ENCODE data around the gene APLNR.

APLNR gene

GRCh38 chr11:57273448-57274058, 36.5 kb upstream of the APLNR start:
- Histone ChIP-seq H3K27me3 (ENCODE audit: control insufficient read depth in 1 of 2, insufficient read depth in 2 of 2, low read length in 2 of 2) (no peaks in the 10 kb centered on the region), H3K4me1 (ENCODE audit: insufficient read depth, low read length) (no peaks in the 10 kb centered on the region), H3K9me3 (ENCODE audit: low read length) (no peaks in the 10 kb centered on the region), H3K9ac (ENCODE audit: low read length) (no peak overlapping the region), H3K36me3 (ENCODE audit: insufficient read depth, low read length) (no peaks in the 10 kb centered on the region), H3K27ac (ENCODE audit: low read depth, low read length) (no peak overlapping the region), H3K4me3 (ENCODE audit: low read depth in 1 of 2, low read length in 2 of 2) (no peak overlapping the region)

GRCh38 chr11:57269571-57270021, 32.5 kb upstream of the APLNR start:
- Histone ChIP-seq H3K9me3 (ENCODE audit: low read length) (no peaks in the 10 kb centered on the region), H3K27ac (ENCODE audit: low read depth, low read length) (no peak overlapping the region), H3K9ac (ENCODE audit: low read length) (no peak overlapping the region), H3K4me1 (ENCODE audit: insufficient read depth, low read length) (no peaks in the 10 kb centered on the region), H3K27me3 (ENCODE audit: control insufficient read depth in 1 of 2, insufficient read depth in 2 of 2, low read length in 2 of 2) (no peaks in the 10 kb centered on the region), H3K36me3 (ENCODE audit: insufficient read depth, low read length) (no peaks in the 10 kb centered on the region), H3K4me3 (ENCODE audit: low read depth in 1 of 2, low read length in 2 of 2) (no peak overlapping the region)

- H3K27me3 ChIP-seq (ENCODE audit: control insufficient read depth in 1 of 2, insufficient read depth in 2 of 2, low read length in 2 of 2): no peaks in the 10 kb centered on the region
- H3K27ac ChIP-seq (ENCODE audit: low read depth, low read length): no peak overlapping the region
- H3K9me3 ChIP-seq (ENCODE audit: low read length): no peaks in the 10 kb centered on the region
- H3K4me1 ChIP-seq (ENCODE audit: insufficient read depth, low read length): peaks cover 4% of the 10 kb centered on the region
- H3K36me3 ChIP-seq (ENCODE audit: insufficient read depth, low read length): no peaks in the 10 kb centered on the region
- no peak overlapping the region for H3K9ac ChIP-seq (ENCODE audit: low read length)
- no peak overlapping the region for H3K4me3 ChIP-seq (ENCODE audit: low read depth in 1 of 2, low read length in 2 of 2)
Measured at GRCh38 chr11:57266157-57266556, 29.1 kb upstream of the APLNR start.

- Histone ChIP-seq H3K4me3 (ENCODE audit: low read depth in 1 of 2, low read length in 2 of 2) (no peak overlapping the region), H3K9ac (ENCODE audit: low read length) (no peak overlapping the region), H3K36me3 (ENCODE audit: insufficient read depth, low read length) (no peaks in the 10 kb centered on the region)
Measured at GRCh38 chr11:57263351-57263750, 26.3 kb upstream of the APLNR start.

DNA sequence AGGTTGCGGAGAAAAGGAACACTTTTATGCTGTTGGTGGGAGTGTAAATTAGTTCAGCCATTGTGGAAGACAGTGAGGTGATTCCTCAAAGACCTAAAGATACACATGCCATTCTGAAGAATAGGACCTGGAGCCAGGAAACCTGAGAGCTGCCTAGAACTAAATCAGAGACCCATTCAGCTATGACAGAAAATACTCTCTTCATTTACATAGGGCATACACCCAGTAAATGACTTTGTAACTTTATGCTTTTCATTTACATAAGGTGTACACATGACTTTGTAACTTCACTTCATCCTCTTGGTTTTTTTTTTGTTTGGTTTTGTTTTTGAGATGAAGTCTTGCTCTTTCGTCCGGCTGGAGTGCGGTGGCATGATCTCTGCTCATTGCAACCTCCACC, 25.1 kb upstream of the APLNR start:
- Histone ChIP-seq H3K9me3 (ENCODE audit: low read length) (no peaks in the 10 kb centered on the region), H3K27ac (ENCODE audit: low read depth, low read length) (no peak overlapping the region), H3K4me3 (ENCODE audit: low read depth in 1 of 2, low read length in 2 of 2) (no peak overlapping the region)

More at GRCh38 chr11:57263351-57263750, 26.3 kb upstream of the APLNR start:
- no peaks in the 10 kb centered on the region for H3K9me3 ChIP-seq (ENCODE audit: low read length)
- H3K4me1 ChIP-seq (ENCODE audit: insufficient read depth, low read length): peaks cover 4% of the 10 kb centered on the region
- no peak overlapping the region for H3K27ac ChIP-seq (ENCODE audit: low read depth, low read length)
- no peaks in the 10 kb centered on the region for H3K27me3 ChIP-seq (ENCODE audit: control insufficient read depth in 1 of 2, insufficient read depth in 2 of 2, low read length in 2 of 2)

DNA sequence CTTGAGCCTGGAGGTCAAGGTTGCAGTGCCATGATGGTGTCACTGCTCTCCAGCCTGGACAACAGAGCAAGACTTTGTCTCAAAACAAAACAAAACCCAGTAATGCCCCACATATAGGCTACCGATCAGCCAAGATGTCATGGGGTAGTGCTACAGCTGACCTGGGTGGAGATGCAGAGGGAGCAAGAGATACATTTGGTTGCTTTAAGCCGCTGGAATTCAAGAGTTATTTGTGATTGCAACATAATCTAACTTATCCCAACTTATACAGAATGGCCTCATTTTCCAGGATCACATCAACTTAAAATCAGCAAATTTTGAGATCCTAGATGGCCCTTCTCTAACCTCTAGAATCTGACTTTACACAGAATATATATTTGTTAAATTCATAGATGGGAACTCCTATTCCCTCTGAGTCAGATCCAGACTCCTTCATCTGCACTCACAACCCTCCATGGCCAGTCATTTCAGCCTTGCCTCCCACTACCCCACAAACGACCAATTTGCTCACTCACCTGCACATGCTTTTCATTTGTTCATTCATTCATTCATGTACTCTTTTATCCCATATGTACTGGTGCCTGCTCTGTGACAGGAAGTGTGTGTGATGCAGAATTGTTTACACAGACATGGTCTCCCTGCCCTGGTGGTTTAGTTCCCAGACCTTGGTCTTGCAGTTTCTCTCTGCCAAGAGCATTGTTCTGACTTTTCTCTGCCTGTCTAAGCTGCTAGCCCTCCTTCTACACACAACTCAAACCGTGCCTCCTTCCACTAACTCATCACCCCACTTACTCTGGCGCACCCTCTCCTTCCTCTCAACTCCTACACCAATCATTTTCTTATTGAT, 24.1 kb upstream of the APLNR start:
- H3K4me1 ChIP-seq (ENCODE audit: insufficient read depth, low read length): peaks cover 4% of the 10 kb centered on the region
- no peak overlapping the region for H3K4me3 ChIP-seq (ENCODE audit: low read depth in 1 of 2, low read length in 2 of 2)
- no peak overlapping the region for H3K27ac ChIP-seq (ENCODE audit: low read depth, low read length)
- no peaks in the 10 kb centered on the region for H3K27me3 ChIP-seq (ENCODE audit: control insufficient read depth in 1 of 2, insufficient read depth in 2 of 2, low read length in 2 of 2)
- no peak overlapping the region for H3K9ac ChIP-seq (ENCODE audit: low read length)
- H3K36me3 ChIP-seq (ENCODE audit: insufficient read depth, low read length): no peaks in the 10 kb centered on the region
- no peaks in the 10 kb centered on the region for H3K9me3 ChIP-seq (ENCODE audit: low read length)

More for the DNA sequence above, 25.1 kb upstream of the APLNR start:
- H3K9ac ChIP-seq (ENCODE audit: low read length): no peak overlapping the region
- peaks cover 4% of the 10 kb centered on the region for H3K4me1 ChIP-seq (ENCODE audit: insufficient read depth, low read length)
- no peaks in the 10 kb centered on the region for H3K36me3 ChIP-seq (ENCODE audit: insufficient read depth, low read length)
- no peaks in the 10 kb centered on the region for H3K27me3 ChIP-seq (ENCODE audit: control insufficient read depth in 1 of 2, insufficient read depth in 2 of 2, low read length in 2 of 2)

DNA sequence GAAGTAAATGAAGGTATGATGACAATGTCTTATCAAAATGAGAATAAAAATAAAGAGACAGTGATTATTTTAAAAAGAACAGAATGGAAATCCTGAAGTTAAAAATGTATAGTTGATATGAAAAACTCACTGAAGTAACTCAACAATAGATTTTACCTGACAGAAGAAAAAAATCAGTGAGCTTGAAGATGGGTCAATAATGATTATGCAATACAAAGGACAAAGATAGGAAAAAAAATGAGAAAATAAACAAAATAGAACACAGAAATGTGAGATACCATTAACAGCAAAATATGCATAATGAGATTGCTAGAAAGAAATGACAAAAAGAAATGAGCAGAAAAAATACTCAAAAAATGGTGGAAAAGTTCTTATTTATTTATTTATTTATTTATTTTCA, 19.1 kb upstream of the APLNR start:
- Histone ChIP-seq H3K4me3 (ENCODE audit: low read depth in 1 of 2, low read length in 2 of 2) (no peak overlapping the region), H3K36me3 (ENCODE audit: insufficient read depth, low read length) (no peaks in the 10 kb centered on the region), H3K9ac (ENCODE audit: low read length) (no peak overlapping the region), H3K9me3 (ENCODE audit: low read length) (no peaks in the 10 kb centered on the region), H3K4me1 (ENCODE audit: insufficient read depth, low read length) (no peaks in the 10 kb centered on the region), H3K27me3 (ENCODE audit: control insufficient read depth in 1 of 2, insufficient read depth in 2 of 2, low read length in 2 of 2) (no peaks in the 10 kb centered on the region), H3K27ac (ENCODE audit: low read depth, low read length) (no peak overlapping the region)

- no peaks in the 10 kb centered on the region for H3K9me3 ChIP-seq (ENCODE audit: low read length)
- H3K4me1 ChIP-seq (ENCODE audit: insufficient read depth, low read length): no peaks in the 10 kb centered on the region
- no peak overlapping the region for H3K27ac ChIP-seq (ENCODE audit: low read depth, low read length)
- no peak overlapping the region for H3K4me3 ChIP-seq (ENCODE audit: low read depth in 1 of 2, low read length in 2 of 2)
- H3K36me3 ChIP-seq (ENCODE audit: insufficient read depth, low read length): no peaks in the 10 kb centered on the region
- no peak overlapping the region for H3K9ac ChIP-seq (ENCODE audit: low read length)
- H3K27me3 ChIP-seq (ENCODE audit: control insufficient read depth in 1 of 2, insufficient read depth in 2 of 2, low read length in 2 of 2): no peaks in the 10 kb centered on the region
Measured at GRCh38 chr11:57255618-57256017, 18.6 kb upstream of the APLNR start.

GRCh38 chr11:57254631-57255030, 17.6 kb upstream of the APLNR start:
- Histone ChIP-seq H3K9me3 (ENCODE audit: low read length) (no peaks in the 10 kb centered on the region), H3K27me3 (ENCODE audit: control insufficient read depth in 1 of 2, insufficient read depth in 2 of 2, low read length in 2 of 2) (no peaks in the 10 kb centered on the region), H3K27ac (ENCODE audit: low read depth, low read length) (no peak overlapping the region), H3K9ac (ENCODE audit: low read length) (no peak overlapping the region), H3K36me3 (ENCODE audit: insufficient read depth, low read length) (no peaks in the 10 kb centered on the region), H3K4me3 (ENCODE audit: low read depth in 1 of 2, low read length in 2 of 2) (no peak overlapping the region), H3K4me1 (ENCODE audit: insufficient read depth, low read length) (no peaks in the 10 kb centered on the region)

GRCh38 chr11:57251491-57252104, 14.5 kb upstream of the APLNR start:
- Histone ChIP-seq H3K4me1 (ENCODE audit: insufficient read depth, low read length) (peaks cover 5% of the 10 kb centered on the region), H3K9me3 (ENCODE audit: low read length) (no peaks in the 10 kb centered on the region), H3K4me3 (ENCODE audit: low read depth in 1 of 2, low read length in 2 of 2) (no peak overlapping the region), H3K36me3 (ENCODE audit: insufficient read depth, low read length) (no peaks in the 10 kb centered on the region), H3K27ac (ENCODE audit: low read depth, low read length) (no peak overlapping the region), H3K9ac (ENCODE audit: low read length) (no peak overlapping the region), H3K27me3 (ENCODE audit: control insufficient read depth in 1 of 2, insufficient read depth in 2 of 2, low read length in 2 of 2) (no peaks in the 10 kb centered on the region)

DNA sequence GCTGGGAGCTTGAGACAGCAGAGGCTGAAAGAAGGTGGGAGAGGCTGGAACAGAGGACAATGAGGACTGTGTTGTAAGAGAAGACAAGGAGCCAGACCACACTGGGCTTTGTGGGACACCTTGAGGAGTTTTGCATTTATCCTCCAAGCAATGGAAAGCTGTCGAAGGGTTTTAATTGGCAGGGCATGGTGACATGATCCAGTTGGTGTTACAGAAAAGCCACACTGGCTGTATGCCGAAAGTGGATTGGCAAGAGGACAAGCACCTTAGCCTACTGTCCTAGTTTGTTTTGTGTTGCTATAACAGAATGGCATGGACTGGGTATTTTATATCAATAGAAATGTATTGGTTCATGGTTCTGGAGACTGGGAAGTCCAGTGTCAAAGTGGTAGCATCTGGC, 14.0 kb upstream of the APLNR start:
- H3K36me3 ChIP-seq (ENCODE audit: insufficient read depth, low read length): no peaks in the 10 kb centered on the region
- peaks cover 5% of the 10 kb centered on the region for H3K4me1 ChIP-seq (ENCODE audit: insufficient read depth, low read length)
- no peaks in the 10 kb centered on the region for H3K9me3 ChIP-seq (ENCODE audit: low read length)
- H3K4me3 ChIP-seq (ENCODE audit: low read depth in 1 of 2, low read length in 2 of 2): no peak overlapping the region
- no peaks in the 10 kb centered on the region for H3K27me3 ChIP-seq (ENCODE audit: control insufficient read depth in 1 of 2, insufficient read depth in 2 of 2, low read length in 2 of 2)
- no peak overlapping the region for H3K27ac ChIP-seq (ENCODE audit: low read depth, low read length)
- H3K9ac ChIP-seq (ENCODE audit: low read length): no peak overlapping the region
